DND-41 (cell line): ENCODE measurements around the gene DCST1.

Experiments
- ATAC-seq: fragments of 200-7000 bp; cut with Tn5 transposase; 3 replicates; pipeline ENCODE4 v1.9.1; 2021; ENCODE audit warnings: low read depth; ENCODE audit not compliant: insufficient read depth
- DNase-seq: peaks from one replicate; pipeline ENCODE4 v3.0.0-alpha.2; 2020
- H2AFZ ChIP-seq: 2 replicates; pipeline ENCODE4 v1.6.0; 2012; ENCODE audit warnings: low read depth, low read length
- H3K27ac ChIP-seq: 2 replicates; pipeline ENCODE4 v1.5.1; 2012; ENCODE audit warnings: low read length, inconsistent platforms
- H3K27me3 ChIP-seq: fragments of 200-600 bp; sonication (generic); 2 replicates; pipeline ENCODE4 v1.6.0; 2012; ENCODE audit warnings: low read length, mild to moderate bottlenecking, inconsistent platforms; ENCODE audit not compliant: insufficient read depth, poor library complexity
- H3K36me3 ChIP-seq: 2 replicates; pipeline ENCODE4 v1.5.1; 2012; ENCODE audit warnings: low read length, inconsistent platforms; ENCODE audit not compliant: insufficient read depth
- H3K4me1 ChIP-seq: 2 replicates; pipeline ENCODE4 v1.5.1; 2012; ENCODE audit warnings: mild to moderate bottlenecking, low read length; ENCODE audit not compliant: insufficient read depth
- H3K4me2 ChIP-seq: 2 replicates; pipeline ENCODE4 v1.6.0; 2012; ENCODE audit warnings: mild to moderate bottlenecking, moderate library complexity, low read length, inconsistent platforms; ENCODE audit not compliant: insufficient read depth
- H3K4me3 ChIP-seq, 2 experiments: fragments of 200-600 bp in 1 of 2; shearing (Covaris generic) in 1 of 2; 2 replicates each; pipeline ENCODE4 v1.5.1; 2012 to 2016; ENCODE audit warnings: inconsistent platforms in 2 of 2, low read length in 2 of 2, mild to moderate bottlenecking in 2 of 2, low read depth in 1 of 2, moderate library complexity in 1 of 2
- H3K79me2 ChIP-seq: 2 replicates; pipeline ENCODE4 v1.6.0; 2012; ENCODE audit warnings: low read length, inconsistent platforms; ENCODE audit not compliant: insufficient read depth
- H3K9ac ChIP-seq: 2 replicates; pipeline ENCODE4 v1.6.0; 2012; ENCODE audit warnings: low read depth, mild to moderate bottlenecking, inconsistent platforms, low read length, moderate library complexity
- H3K9me3 ChIP-seq: 2 replicates; pipeline ENCODE4 v1.5.1; 2012; ENCODE audit warnings: low read length, moderate library complexity, mild to moderate bottlenecking, inconsistent platforms; ENCODE audit not compliant: insufficient read depth, severe bottlenecking
- H4K20me1 ChIP-seq: 2 replicates; pipeline ENCODE4 v1.6.0; 2012; ENCODE audit warnings: low read length; ENCODE audit not compliant: insufficient read depth
- EZH2 ChIP-seq: IDR thresholded peaks from 3 replicates; pipeline ENCODE4 v1.6.1; 2012; ENCODE audit warnings: borderline replicate concordance, low read depth, mild to moderate bottlenecking, moderate library complexity, low read length, inconsistent platforms; ENCODE audit not compliant: severe bottlenecking
- TF ChIP-seq, protein P1 (sequence below): IDR thresholded peaks from 2 replicates; pipeline ENCODE4 v1.5.1; 2012; ENCODE audit warnings: borderline replicate concordance, low read length, moderate library complexity, mild to moderate bottlenecking; ENCODE audit not compliant: poor library complexity, severe bottlenecking; ENCODE audit errors: extremely low read depth

The DCST1 gene

DNA sequence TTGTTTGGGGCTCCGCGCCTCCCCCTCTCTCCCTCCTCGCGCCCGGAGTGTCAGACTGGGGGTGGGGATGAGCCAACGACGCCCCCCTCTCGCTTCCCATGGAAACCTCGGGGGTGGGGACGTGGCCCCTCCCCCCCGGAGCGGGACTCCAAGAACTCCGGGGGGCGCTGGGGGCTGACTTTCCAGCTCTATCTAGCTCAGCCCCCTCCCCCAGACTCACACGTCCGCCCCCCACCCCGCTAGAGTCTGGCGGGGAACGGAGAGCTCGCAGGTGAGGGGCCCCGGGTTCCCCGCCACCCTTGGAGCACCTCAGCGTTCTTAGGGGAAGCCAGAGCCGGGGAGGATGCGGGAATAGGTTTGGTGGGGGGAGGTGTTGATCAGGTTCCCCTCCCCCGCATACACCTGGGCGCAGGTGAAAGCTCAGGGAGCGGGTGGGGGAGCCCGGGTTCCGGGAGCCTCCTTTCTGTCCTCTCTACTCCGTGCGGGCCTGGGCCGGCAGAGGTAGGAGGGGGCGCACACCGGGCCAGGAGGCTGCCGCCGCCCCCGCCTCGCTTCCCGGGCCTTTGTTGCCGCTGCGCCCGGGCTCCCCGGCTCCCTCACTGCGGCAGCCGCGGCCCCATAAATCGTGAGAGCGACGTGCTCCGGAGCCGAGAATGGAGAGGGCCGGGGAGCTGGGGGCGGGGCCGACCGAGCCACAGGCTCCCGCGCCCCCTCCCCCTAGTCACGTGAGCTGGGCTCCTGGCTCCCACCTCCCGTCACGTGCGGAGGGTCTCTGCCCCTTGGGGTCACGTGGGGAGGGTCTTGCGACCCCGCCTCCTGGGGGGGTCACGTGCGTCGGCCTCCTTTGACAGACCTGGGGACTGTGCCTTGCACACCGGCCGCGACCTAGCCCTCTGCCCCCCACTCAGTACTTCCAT is 46.9 kb downstream of the DCST1 start:
- H3K36me3 ChIP-seq: no peaks in the 10 kb centered on the region
- peaks cover 46% of the 10 kb centered on the region for H3K4me1 ChIP-seq
- H3K4me2 ChIP-seq: peak overlapping the region; percentile 56
- no peak overlapping the region; the same call in 1 of the 2 replicates for H2AFZ ChIP-seq
- DNase-seq (peak; percentile 54), ATAC-seq (no peak)
- H3K4me3 ChIP-seq: peak overlapping the region in 1 of 2 experiments; percentile 31; a peak in 2 of 4 replicates
- TF ChIP-seq EZH2: peak; percentile 40
- TF ChIP-seq, protein P1, sequence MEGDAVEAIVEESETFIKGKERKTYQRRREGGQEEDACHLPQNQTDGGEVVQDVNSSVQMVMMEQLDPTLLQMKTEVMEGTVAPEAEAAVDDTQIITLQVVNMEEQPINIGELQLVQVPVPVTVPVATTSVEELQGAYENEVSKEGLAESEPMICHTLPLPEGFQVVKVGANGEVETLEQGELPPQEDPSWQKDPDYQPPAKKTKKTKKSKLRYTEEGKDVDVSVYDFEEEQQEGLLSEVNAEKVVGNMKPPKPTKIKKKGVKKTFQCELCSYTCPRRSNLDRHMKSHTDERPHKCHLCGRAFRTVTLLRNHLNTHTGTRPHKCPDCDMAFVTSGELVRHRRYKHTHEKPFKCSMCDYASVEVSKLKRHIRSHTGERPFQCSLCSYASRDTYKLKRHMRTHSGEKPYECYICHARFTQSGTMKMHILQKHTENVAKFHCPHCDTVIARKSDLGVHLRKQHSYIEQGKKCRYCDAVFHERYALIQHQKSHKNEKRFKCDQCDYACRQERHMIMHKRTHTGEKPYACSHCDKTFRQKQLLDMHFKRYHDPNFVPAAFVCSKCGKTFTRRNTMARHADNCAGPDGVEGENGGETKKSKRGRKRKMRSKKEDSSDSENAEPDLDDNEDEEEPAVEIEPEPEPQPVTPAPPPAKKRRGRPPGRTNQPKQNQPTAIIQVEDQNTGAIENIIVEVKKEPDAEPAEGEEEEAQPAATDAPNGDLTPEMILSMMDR: no peak
- peaks cover 40% of the 10 kb centered on the region for H4K20me1 ChIP-seq
- H3K9me3 ChIP-seq: no peaks in the 10 kb centered on the region
- no peak overlapping the region; the same call in 1 of the 2 replicates for H3K9ac ChIP-seq
- H3K27ac ChIP-seq: no peak overlapping the region
- peaks cover 71% of the 10 kb centered on the region for H3K27me3 ChIP-seq
- H3K79me2 ChIP-seq: no peaks in the 10 kb centered on the region

GRCh38 chr1:155081472-155082300 is 48.1 kb downstream of the DCST1 start:
- TF ChIP-seq EZH2: peak; percentile 53
- TF ChIP-seq, protein P1: no peak
- DNase-seq (no peak), ATAC-seq (no peak)
- Histone ChIP-seq H3K79me2 (no peaks in the 10 kb centered on the region), H3K4me2 (no peak overlapping the region), H3K36me3 (peaks cover 2% of the 10 kb centered on the region; the same call in 1 of the 2 replicates), H3K27me3 (peaks cover 68% of the 10 kb centered on the region), H3K9ac (no peak overlapping the region), H2AFZ (no peak overlapping the region), H3K9me3 (no peaks in the 10 kb centered on the region), H3K27ac (no peak overlapping the region), H4K20me1 (peaks cover 37% of the 10 kb centered on the region), H3K4me1 (peaks cover 57% of the 10 kb centered on the region), H3K4me3 (no peak overlapping the region)

- H3K36me3 ChIP-seq: peaks cover 2% of the 10 kb centered on the region; the same call in 1 of the 2 replicates
- H3K79me2 ChIP-seq: no peaks in the 10 kb centered on the region
- H3K4me3 ChIP-seq: no peak overlapping the region
- no peak overlapping the region for H2AFZ ChIP-seq
- DNase-seq: no peak
- no peaks in the 10 kb centered on the region for H3K9me3 ChIP-seq
- H3K27ac ChIP-seq: no peak overlapping the region
- H3K9ac ChIP-seq: no peak overlapping the region
- H3K4me2 ChIP-seq: no peak overlapping the region
- TF ChIP-seq, protein P1: no peak
- peak; percentile 20 for TF ChIP-seq EZH2
- H3K27me3 ChIP-seq: peaks cover 62% of the 10 kb centered on the region
- H4K20me1 ChIP-seq: peaks cover 37% of the 10 kb centered on the region
- H3K4me1 ChIP-seq: peaks cover 58% of the 10 kb centered on the region
- ATAC-seq: no peak
These were observed 48.9 kb downstream of the DCST1 start for GRCh38 chr1:155082301-155083051.
